Activated T-cell treated with anti-CD3 and anti-CD28 coated beads, Interleukin-2, amount 50 U/mL, for 1 hour (primary cell): ENCODE measurements around the gene CPA3.

Source experiments
- DNase-seq: peaks from one replicate; pipeline ENCODE4 v3.0.0-alpha.2; 2020

The CPA3 gene, protein sequence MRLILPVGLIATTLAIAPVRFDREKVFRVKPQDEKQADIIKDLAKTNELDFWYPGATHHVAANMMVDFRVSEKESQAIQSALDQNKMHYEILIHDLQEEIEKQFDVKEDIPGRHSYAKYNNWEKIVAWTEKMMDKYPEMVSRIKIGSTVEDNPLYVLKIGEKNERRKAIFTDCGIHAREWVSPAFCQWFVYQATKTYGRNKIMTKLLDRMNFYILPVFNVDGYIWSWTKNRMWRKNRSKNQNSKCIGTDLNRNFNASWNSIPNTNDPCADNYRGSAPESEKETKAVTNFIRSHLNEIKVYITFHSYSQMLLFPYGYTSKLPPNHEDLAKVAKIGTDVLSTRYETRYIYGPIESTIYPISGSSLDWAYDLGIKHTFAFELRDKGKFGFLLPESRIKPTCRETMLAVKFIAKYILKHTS

GRCh38 chr3:148865049-148865448 is at the start of gene CPA3:
Gene CPA3 (plus strand): TSS chr3:148865296. CDS start chr3:148865308, 12 bp downstream.
- DNase-seq = no peak

DNA sequence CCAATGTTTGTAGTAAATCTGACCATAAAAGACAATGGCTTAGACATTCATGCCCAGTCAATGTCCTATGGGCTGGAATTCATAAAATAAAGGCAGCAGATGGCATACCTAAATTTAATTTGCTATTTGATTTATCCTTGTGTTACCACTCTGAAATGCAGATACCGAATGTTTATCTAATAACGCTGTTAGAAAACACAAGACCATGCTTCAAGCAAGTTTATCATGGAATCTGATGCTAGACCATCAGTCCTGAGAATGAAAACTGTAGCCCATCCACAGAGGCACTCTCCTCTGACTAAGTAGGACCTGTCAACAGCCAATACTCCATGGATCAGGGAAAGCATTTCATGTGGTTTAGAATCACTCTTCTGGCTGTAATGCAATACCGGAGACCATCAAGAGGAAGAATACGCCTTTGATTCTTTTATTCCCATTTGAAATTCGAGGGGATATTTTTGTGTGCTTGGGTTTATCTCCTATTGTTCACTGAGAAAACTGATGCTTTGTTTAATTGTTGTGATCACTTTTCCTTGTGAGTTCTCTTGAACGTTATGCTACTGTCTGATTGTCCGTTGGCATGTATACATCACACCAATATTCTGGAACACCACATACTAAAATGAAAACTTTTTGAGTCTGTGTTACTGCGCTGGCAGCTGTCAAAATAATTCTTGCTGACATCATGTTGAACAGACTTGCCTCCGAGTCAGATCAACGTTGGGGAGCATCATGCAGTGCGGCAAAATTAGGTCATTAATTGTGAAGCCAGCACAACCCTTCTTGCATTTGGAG is 49.6 kb upstream of the CPA3 start:
- no peak for DNase-seq

GRCh38 chr3:148816427-148816826 is 48.7 kb upstream of the CPA3 start:
- DNase-seq = no peak

GRCh38 chr3:148816981-148817525 is 48.0 kb upstream of the CPA3 start:
- DNase-seq = no peak

- DNase-seq = no peak
Measured at GRCh38 chr3:148820361-148821245, 44.5 kb upstream of the CPA3 start.

- no peak for DNase-seq
Measured at GRCh38 chr3:148823026-148823425, 42.1 kb upstream of the CPA3 start.

DNA sequence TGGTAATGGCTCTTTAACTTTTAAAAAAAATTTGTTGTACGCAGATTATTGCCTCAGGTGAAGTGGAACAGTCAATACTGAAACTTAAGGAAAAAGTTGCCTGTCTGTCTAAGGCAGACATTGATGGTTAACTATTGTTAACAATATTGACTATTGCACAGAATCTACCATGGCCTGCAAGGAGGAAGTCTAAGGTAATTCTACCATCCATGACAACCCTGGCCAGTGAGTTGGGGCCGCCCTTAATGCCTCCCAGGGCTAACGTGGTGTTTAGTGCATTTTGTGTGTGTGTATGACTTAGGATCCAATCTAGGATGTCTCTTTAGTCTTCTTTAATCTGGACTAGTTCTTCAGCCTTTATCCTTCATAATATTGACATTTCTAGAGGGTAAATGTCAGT is 39.6 kb upstream of the CPA3 start:
- DNase-seq = no peak

GRCh38 chr3:148827585-148827984 is 37.5 kb upstream of the CPA3 start, which contains the start of gene CPB1:
Gene CPB1 (plus strand): TSS chr3:148827811. CDS start chr3:148827824, 13 bp downstream.
- no peak for DNase-seq

- DNase-seq = no peak
Measured at GRCh38 chr3:148828136-148828690, 36.9 kb upstream of the CPA3 start.

GRCh38 chr3:148829926-148830325 is 35.2 kb upstream of the CPA3 start:
- no peak for DNase-seq

DNA sequence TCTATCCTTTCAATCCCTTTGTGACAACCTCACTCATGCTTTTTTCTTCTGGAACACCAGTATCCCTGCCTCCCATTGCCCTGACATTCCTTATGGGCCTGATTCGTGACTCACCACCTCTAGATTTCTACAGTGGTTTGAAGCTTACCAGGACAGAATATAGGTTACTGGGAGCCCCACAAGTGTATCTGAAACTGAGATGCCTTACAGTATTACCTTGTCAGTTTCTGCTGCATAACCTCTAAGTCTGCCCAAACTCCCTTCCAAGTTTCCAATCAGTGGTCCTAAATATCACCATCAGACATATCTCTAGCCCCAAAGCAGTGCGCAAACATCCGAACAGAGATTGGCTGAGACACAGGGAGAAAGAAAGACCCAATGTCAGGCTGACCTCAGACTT is 31.9 kb upstream of the CPA3 start:
- DNase-seq = no peak

GRCh38 chr3:148839805-148840204 is 25.3 kb upstream of the CPA3 start:
- no peak for DNase-seq

GRCh38 chr3:148840451-148840850 is 24.6 kb upstream of the CPA3 start:
- DNase-seq = no peak

- DNase-seq = no peak
Measured at GRCh38 chr3:148845756-148846395, 19.2 kb upstream of the CPA3 start.

- no peak for DNase-seq
Measured at GRCh38 chr3:148847351-148847750, 17.7 kb upstream of the CPA3 start.

DNA sequence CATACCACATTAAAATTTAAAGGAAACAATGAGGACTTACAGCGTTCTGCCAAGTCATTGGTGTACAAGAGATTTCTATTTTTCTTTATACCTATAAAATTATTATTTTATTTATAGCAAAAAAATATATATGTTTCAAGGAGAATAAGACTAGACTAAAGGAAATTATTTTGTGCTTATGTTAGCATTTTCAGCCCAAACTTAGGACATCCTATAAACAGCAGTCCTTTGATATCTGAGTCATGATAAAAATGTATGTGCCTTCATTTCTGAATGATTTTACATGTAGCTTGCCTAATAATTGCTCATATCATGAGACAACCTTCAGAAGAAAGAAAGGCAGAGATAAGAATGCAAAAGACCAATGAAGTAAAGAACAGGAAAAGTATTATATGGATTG is 16.7 kb upstream of the CPA3 start:
- DNase-seq = no peak

- DNase-seq = no peak
Measured at GRCh38 chr3:148852271-148852992, 12.7 kb upstream of the CPA3 start.

DNA sequence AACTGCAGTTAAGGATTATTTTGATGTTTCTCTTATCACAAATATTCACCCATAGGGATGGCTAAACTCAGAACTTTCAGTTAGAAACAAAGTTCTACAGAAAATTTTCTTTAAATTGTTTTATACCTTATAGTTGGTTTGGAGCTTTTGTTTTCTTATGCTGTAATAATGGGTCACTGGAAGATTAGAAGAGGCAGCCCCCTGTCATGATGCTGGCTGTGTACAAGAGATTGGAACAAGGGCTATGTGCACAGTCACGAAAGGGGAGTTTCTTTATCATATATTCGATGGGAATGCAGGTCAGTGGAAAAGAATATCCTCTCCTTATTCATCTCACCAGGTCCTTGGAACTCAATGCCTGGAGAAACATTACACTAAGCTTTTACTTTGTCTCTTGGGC is 12.0 kb upstream of the CPA3 start:
- no peak for DNase-seq

GRCh38 chr3:148854061-148854460 is 11.0 kb upstream of the CPA3 start:
- DNase-seq = no peak

DNA sequence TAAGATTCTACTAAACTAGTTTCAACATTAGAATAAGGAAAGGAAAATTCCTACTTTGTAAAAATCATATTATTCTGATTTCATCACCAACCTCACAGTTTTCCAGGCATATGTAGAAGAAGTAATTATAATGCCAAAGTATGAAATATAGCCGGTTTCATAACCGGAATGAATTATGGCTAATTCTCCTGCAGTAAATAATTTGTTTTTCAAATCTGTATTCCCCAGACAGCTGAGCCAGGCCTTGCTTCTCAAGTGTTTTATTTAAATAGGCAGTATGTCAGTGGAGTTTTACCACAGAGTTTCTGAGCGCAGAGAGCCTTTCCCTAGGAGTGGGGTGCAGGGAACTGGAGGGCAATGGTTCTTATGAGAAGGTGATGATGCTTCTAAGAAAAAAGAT is 8.7 kb upstream of the CPA3 start:
- DNase-seq = no peak

GRCh38 chr3:148857316-148857715 is 7.8 kb upstream of the CPA3 start:
- DNase-seq = no peak
